Fibroblast of lung (primary cell): ENCODE results near the gene NUP210. TPM values are rescaled to one million over a fixed set of nuclear protein-coding genes. Genes with fewer than 3 reads are reported as not detected.

ENCODE experiments used
- DNase-seq, 2 donors: peaks; one replicate each; pipeline versions ENCODE4 v3.0.0 to v3.0.0-alpha.2; 2010; ENCODE audit warnings: low read depth in 2 of 2
- H2AFZ ChIP-seq: 2 replicates; pipeline ENCODE4 v1.5.1; 2012; ENCODE audit warnings: low read length, control low read depth, inconsistent platforms
- H3K27ac ChIP-seq: 2 replicates; pipeline ENCODE4 v1.5.1; 2011; ENCODE audit warnings: low read length, control low read depth; ENCODE audit not compliant: insufficient read depth
- H3K27me3 ChIP-seq: 2 replicates; pipeline ENCODE4 v1.5.1; 2011; ENCODE audit warnings: mild to moderate bottlenecking, low read length; ENCODE audit not compliant: control insufficient read depth, insufficient read depth
- H3K36me3 ChIP-seq: 2 replicates; pipeline ENCODE4 v1.5.1; 2011; ENCODE audit warnings: low read length; ENCODE audit not compliant: control insufficient read depth, insufficient read depth
- H3K4me1 ChIP-seq: 2 replicates; pipeline ENCODE4 v1.5.1; 2011; ENCODE audit warnings: low read length; ENCODE audit not compliant: control insufficient read depth, insufficient read depth; ENCODE audit errors: extremely low read depth
- H3K4me2 ChIP-seq: 2 replicates; pipeline ENCODE4 v1.5.1; 2011; ENCODE audit warnings: low read length, control low read depth; ENCODE audit not compliant: insufficient read depth; ENCODE audit errors: extremely low read depth
- H3K4me3 ChIP-seq, 4 experiments: fragments of 200-600 bp in 1 of 4; sonication (generic) in 1 of 4; replicated peaks in 1 of 4; 2 replicates each; pipeline ENCODE4 v1.5.1; 2011 to 2016; ENCODE audit warnings: low read length in 4 of 4, low read depth in 3 of 4, mild to moderate bottlenecking in 3 of 4, control low read depth in 2 of 4, inconsistent platforms in 1 of 4, mixed read lengths in 1 of 4; ENCODE audit not compliant: insufficient read depth in 1 of 4; ENCODE audit errors: control extremely low read depth in 1 of 4
- H3K79me2 ChIP-seq: 2 replicates; pipeline ENCODE4 v1.5.1; 2012; ENCODE audit warnings: mild to moderate bottlenecking, low read length, inconsistent platforms; ENCODE audit not compliant: control insufficient read depth, insufficient read depth
- H3K9ac ChIP-seq: 2 replicates; pipeline ENCODE4 v1.5.1; 2011; ENCODE audit warnings: mild to moderate bottlenecking, low read length, control low read depth; ENCODE audit not compliant: insufficient read depth
- H3K9me3 ChIP-seq: 2 replicates; pipeline ENCODE4 v1.5.1; 2012; ENCODE audit warnings: low read depth, low read length; ENCODE audit not compliant: control insufficient read depth, insufficient read depth
- H4K20me1 ChIP-seq: 2 replicates; pipeline ENCODE4 v1.5.1; 2011; ENCODE audit warnings: low read length; ENCODE audit not compliant: control insufficient read depth, insufficient read depth; ENCODE audit errors: extremely low read depth
- CTCF ChIP-seq, 2 donors: IDR thresholded peaks in 1 of 2; conservative IDR thresholded peaks in 1 of 2; 1 replicate in 1 of 2; 2 replicates in 1 of 2; pipeline ENCODE4 v1.5.1; 2011 to 2012; ENCODE audit warnings: low read length in 2 of 2, control low read depth in 1 of 2, inconsistent platforms in 1 of 2, low read depth in 1 of 2, mild to moderate bottlenecking in 1 of 2
- EZH2 ChIP-seq: IDR thresholded peaks from 2 replicates; pipeline ENCODE4 v1.5.1; 2012; ENCODE audit warnings: low read length, control low read depth, mild to moderate bottlenecking; ENCODE audit errors: missing control alignments
- polyA plus RNA-seq, 2 donors: library from polyadenylated mRNA; depleted of rRNA in 1 of 2; stranded (reverse) in 1 of 2; unstranded in 1 of 2; fragments of >200 nt; gene quantifications; 2 replicates each; pipeline ENCODE4 v1.2.1, GENCODE V29; 2011 to 2012; ENCODE audit warnings: missing spikeins in 1 of 2
- total RNA-seq: library from RNA; depleted of rRNA; stranded (reverse); fragments of >200 nt; gene quantifications from 2 replicates; pipeline ENCODE4 v1.2.1, GENCODE V29; 2014

NUP210 gene
- total and polyA plus RNA-seq, 2 donors (not counting 1 experiment from before 2014, with no cell fraction given), result 0.09 to 0.33 TPM

- no peaks in the 10 kb centered on the region for H4K20me1 ChIP-seq
- H3K4me3 ChIP-seq, result no peak overlapping the region
- no peaks in the 10 kb centered on the region for H3K27me3 ChIP-seq
- DNase-seq, result no peak
- no peak overlapping the region for H3K4me2 ChIP-seq
- no peaks in the 10 kb centered on the region for H3K9me3 ChIP-seq
- H3K79me2 ChIP-seq, result no peaks in the 10 kb centered on the region
- H2AFZ ChIP-seq, result no peak overlapping the region
- no peak overlapping the region for H3K9ac ChIP-seq
- TF ChIP-seq EZH2 (no peak), CTCF (conservative IDR thresholded peaks at IDR 0.05 in 1 of 2, IDR thresholded peaks at IDR 0.05 in 1 of 2; ENCODE audit: low read depth in 1 of 2, low read length in 2 of 2) (no peak)
- H3K27ac ChIP-seq, result no peak overlapping the region
- no peaks in the 10 kb centered on the region for H3K4me1 ChIP-seq
- H3K36me3 ChIP-seq, result no peaks in the 10 kb centered on the region
These were observed 78.8 kb downstream of the NUP210 start for GRCh38 chr3:13341229-13341905.

GRCh38 chr3:13339833-13340232, 80.3 kb downstream of the NUP210 start:
- Histone ChIP-seq H4K20me1 (no peaks in the 10 kb centered on the region), H3K36me3 (no peaks in the 10 kb centered on the region), H3K4me1 (no peaks in the 10 kb centered on the region), H3K79me2 (no peaks in the 10 kb centered on the region), H3K9ac (no peak overlapping the region), H2AFZ (no peak overlapping the region), H3K4me2 (no peak overlapping the region), H3K27me3 (no peaks in the 10 kb centered on the region), H3K27ac (no peak overlapping the region), H3K9me3 (no peaks in the 10 kb centered on the region), H3K4me3 (no peak overlapping the region)
- no peak for TF ChIP-seq CTCF (conservative IDR thresholded peaks at IDR 0.05 in 1 of 2, IDR thresholded peaks at IDR 0.05 in 1 of 2; ENCODE audit: low read depth in 1 of 2, low read length in 2 of 2)
- TF ChIP-seq EZH2, result no peak
- DNase-seq, result no peak

- Histone ChIP-seq H3K79me2 (no peaks in the 10 kb centered on the region), H3K4me1 (no peaks in the 10 kb centered on the region), H3K4me2 (no peak overlapping the region), H3K4me3 (no peak overlapping the region), H3K27ac (no peak overlapping the region), H4K20me1 (no peaks in the 10 kb centered on the region), H3K9ac (no peak overlapping the region), H3K36me3 (no peaks in the 10 kb centered on the region), H2AFZ (no peak overlapping the region), H3K9me3 (no peaks in the 10 kb centered on the region), H3K27me3 (no peaks in the 10 kb centered on the region)
- no peak for TF ChIP-seq EZH2
- no peak for TF ChIP-seq CTCF (conservative IDR thresholded peaks at IDR 0.05 in 1 of 2, IDR thresholded peaks at IDR 0.05 in 1 of 2; ENCODE audit: low read depth in 1 of 2, low read length in 2 of 2)
- DNase-seq, result no peak
These were observed 81.1 kb downstream of the NUP210 start for GRCh38 chr3:13338996-13339395.
